Loucy (cell line): Measurements from ENCODE around the gene SDHAF2.

Experiments
- H2AFZ ChIP-seq: fragments of 200-600 bp; sonication (generic); 2 replicates; pipeline ENCODE4 v1.6.0; 2016; ENCODE audit warnings: antibody characterized with exemption, mild to moderate bottlenecking, low read length, moderate library complexity
- H3F3A ChIP-seq: fragments of 200-600 bp; 2 replicates; pipeline ENCODE4 v1.6.0; 2016; ENCODE audit warnings: antibody characterized with exemption, low read depth, mild to moderate bottlenecking
- H3K27me3 ChIP-seq: fragments of 200-600 bp; sonication (generic); 2 replicates; pipeline ENCODE4 v1.6.1; 2014; ENCODE audit warnings: low read length, mild to moderate bottlenecking; ENCODE audit not compliant: insufficient read depth, poor library complexity, severe bottlenecking
- H3K36me3 ChIP-seq: fragments of 200-600 bp; sonication (generic); 2 replicates; pipeline ENCODE4 v1.6.1; 2016; ENCODE audit warnings: low read length; ENCODE audit not compliant: insufficient read depth
- H3K4me1 ChIP-seq: fragments of 200-600 bp; sonication (generic); 2 replicates; pipeline ENCODE4 v1.5.1; 2014; ENCODE audit warnings: low read length, mild to moderate bottlenecking; ENCODE audit not compliant: insufficient read depth, poor library complexity, severe bottlenecking
- H3K4me2 ChIP-seq: fragments of 200-600 bp; sonication (generic); 2 replicates; pipeline ENCODE4 v1.6.0; 2014; ENCODE audit warnings: antibody characterized with exemption, low read length, low read depth, mild to moderate bottlenecking; ENCODE audit not compliant: poor library complexity, severe bottlenecking
- H3K4me3 ChIP-seq: fragments of 200-600 bp; sonication (generic); 2 replicates; pipeline ENCODE4 v1.5.1; 2014; ENCODE audit warnings: low read length, mild to moderate bottlenecking, mixed read lengths; ENCODE audit not compliant: poor library complexity, severe bottlenecking
- H3K79me2 ChIP-seq: fragments of 200-600 bp; sonication (generic); 2 replicates; pipeline ENCODE4 v1.6.1; 2014; ENCODE audit warnings: low read length; ENCODE audit not compliant: insufficient read depth
- H3K9ac ChIP-seq: fragments of 200-600 bp; sonication (generic); 2 replicates; pipeline ENCODE4 v1.6.0; 2014; ENCODE audit warnings: mild to moderate bottlenecking, low read depth, low read length, moderate library complexity; ENCODE audit not compliant: poor library complexity, severe bottlenecking
- H3K9me2 ChIP-seq: fragments of 200-600 bp; sonication (generic); replicated peaks from 2 replicates; pipeline ENCODE4 v1.6.1; 2016; ENCODE audit warnings: low read depth, low read length, mixed read lengths
- H3K9me3 ChIP-seq: fragments of 200-600 bp; sonication (generic); 2 replicates; pipeline ENCODE4 v1.6.1; 2014; ENCODE audit warnings: mild to moderate bottlenecking, antibody characterized with exemption, low read length, low read depth; ENCODE audit not compliant: insufficient read depth
- H4K20me1 ChIP-seq: fragments of 200-600 bp; sonication (generic); 2 replicates; pipeline ENCODE4 v1.6.0; 2014; ENCODE audit warnings: antibody characterized with exemption, low read length, mild to moderate bottlenecking; ENCODE audit not compliant: insufficient read depth, poor library complexity, severe bottlenecking
- EZH2phosphoT487 ChIP-seq: fragments of 200-600 bp; IDR thresholded peaks from 2 replicates; pipeline ENCODE4 v1.6.1; 2018; ENCODE audit warnings: antibody characterized with exemption, mild to moderate bottlenecking, moderate library complexity, borderline replicate concordance
- TF ChIP-seq, protein P1 (sequence below): fragments of 200-600 bp; sonication (generic); conservative IDR thresholded peaks from 2 replicates; pipeline ENCODE4 v1.5.1; 2014; ENCODE audit warnings: mild to moderate bottlenecking, antibody characterized with exemption, low read length

Gene SDHAF2

DNA sequence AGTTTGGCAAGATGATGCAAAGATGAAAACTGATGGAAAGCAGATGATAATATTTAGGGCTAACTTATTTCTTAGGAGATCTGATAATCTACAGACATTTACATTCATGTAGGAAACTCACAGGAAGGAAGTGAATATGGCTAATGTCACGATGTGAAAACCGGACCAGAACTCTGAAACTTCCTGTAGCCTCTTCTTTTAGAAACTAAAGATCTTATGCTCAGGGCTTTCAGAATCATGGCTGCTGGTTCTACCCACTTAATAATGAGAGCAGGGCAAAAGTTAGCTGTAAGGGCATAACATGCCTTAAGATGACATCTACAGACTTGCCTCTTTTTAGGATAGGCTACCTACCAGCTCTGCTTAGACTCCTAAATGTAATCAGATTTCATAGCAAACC, 15.4 kb upstream of the SDHAF2 start:
- Histone ChIP-seq H3K36me3 (peaks cover 98% of the 10 kb centered on the region), H3K4me1 (no peaks in the 10 kb centered on the region), H3K79me2 (peaks cover 28% of the 10 kb centered on the region), H3K4me3 (no peak overlapping the region), H3F3A (no peaks in the 10 kb centered on the region), H3K9ac (no peak overlapping the region), H3K4me2 (no peak overlapping the region), H2AFZ (no peak overlapping the region), H3K9me3 (no peaks in the 10 kb centered on the region), H3K27me3 (no peaks in the 10 kb centered on the region), H3K9me2 (no peaks in the 10 kb centered on the region), H4K20me1 (peaks cover 17% of the 10 kb centered on the region)
- TF ChIP-seq EZH2phosphoT487 = no peak
- TF ChIP-seq, protein P1, sequence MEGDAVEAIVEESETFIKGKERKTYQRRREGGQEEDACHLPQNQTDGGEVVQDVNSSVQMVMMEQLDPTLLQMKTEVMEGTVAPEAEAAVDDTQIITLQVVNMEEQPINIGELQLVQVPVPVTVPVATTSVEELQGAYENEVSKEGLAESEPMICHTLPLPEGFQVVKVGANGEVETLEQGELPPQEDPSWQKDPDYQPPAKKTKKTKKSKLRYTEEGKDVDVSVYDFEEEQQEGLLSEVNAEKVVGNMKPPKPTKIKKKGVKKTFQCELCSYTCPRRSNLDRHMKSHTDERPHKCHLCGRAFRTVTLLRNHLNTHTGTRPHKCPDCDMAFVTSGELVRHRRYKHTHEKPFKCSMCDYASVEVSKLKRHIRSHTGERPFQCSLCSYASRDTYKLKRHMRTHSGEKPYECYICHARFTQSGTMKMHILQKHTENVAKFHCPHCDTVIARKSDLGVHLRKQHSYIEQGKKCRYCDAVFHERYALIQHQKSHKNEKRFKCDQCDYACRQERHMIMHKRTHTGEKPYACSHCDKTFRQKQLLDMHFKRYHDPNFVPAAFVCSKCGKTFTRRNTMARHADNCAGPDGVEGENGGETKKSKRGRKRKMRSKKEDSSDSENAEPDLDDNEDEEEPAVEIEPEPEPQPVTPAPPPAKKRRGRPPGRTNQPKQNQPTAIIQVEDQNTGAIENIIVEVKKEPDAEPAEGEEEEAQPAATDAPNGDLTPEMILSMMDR = no peak

- peaks cover 25% of the 10 kb centered on the region for H4K20me1 ChIP-seq
- H3K9me3 ChIP-seq = no peaks in the 10 kb centered on the region
- no peak overlapping the region for H3K9ac ChIP-seq
- no peaks in the 10 kb centered on the region for H3F3A ChIP-seq
- TF ChIP-seq, protein P1 = no peak
- no peaks in the 10 kb centered on the region for H3K27me3 ChIP-seq
- no peak overlapping the region for H3K4me3 ChIP-seq
- H2AFZ ChIP-seq = no peak overlapping the region
- H3K36me3 ChIP-seq = peaks cover 98% of the 10 kb centered on the region
- H3K4me1 ChIP-seq = no peaks in the 10 kb centered on the region
- peaks cover 37% of the 10 kb centered on the region for H3K79me2 ChIP-seq
- H3K9me2 ChIP-seq = no peaks in the 10 kb centered on the region
- H3K4me2 ChIP-seq = no peak overlapping the region
These were observed 14.5 kb upstream of the SDHAF2 start for GRCh38 chr11:61415381-61415780.

DNA sequence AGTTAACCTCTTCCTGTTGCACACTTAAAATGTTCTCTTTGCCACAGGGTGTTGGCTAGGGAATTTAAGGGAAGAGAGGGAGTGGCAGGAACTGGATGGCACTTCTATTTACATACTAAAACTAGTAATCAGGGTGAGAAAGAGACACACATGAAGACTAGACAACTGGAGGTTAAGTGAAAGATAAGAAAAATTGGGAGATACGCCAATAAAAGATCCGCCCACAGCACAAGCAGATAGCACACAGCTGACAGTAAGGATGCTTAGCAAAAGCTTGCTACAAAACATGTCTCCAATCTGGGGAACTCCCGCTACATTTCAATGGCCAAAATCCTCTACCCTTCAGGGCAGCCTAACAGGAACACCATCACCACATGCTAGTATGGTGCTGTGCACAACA, 13.0 kb upstream of the SDHAF2 start:
- no peaks in the 10 kb centered on the region for H3K9me3 ChIP-seq
- TF ChIP-seq, protein P1 = no peak
- TF ChIP-seq EZH2phosphoT487 = no peak
- no peak overlapping the region for H2AFZ ChIP-seq
- H4K20me1 ChIP-seq = peaks cover 37% of the 10 kb centered on the region
- H3F3A ChIP-seq = no peaks in the 10 kb centered on the region
- no peak overlapping the region for H3K4me2 ChIP-seq
- H3K79me2 ChIP-seq = peaks cover 52% of the 10 kb centered on the region
- no peaks in the 10 kb centered on the region for H3K27me3 ChIP-seq
- no peak overlapping the region for H3K4me3 ChIP-seq
- no peaks in the 10 kb centered on the region for H3K9me2 ChIP-seq
- no peak overlapping the region for H3K9ac ChIP-seq
- peaks cover 94% of the 10 kb centered on the region for H3K36me3 ChIP-seq
- H3K4me1 ChIP-seq = peaks cover 7% of the 10 kb centered on the region
